OCI-LY7 (cell line): ENCODE measurements around the gene CINP.

Experiments used
- CTCF ChIP-seq: fragments of 200-600 bp; sonication (generic); conservative IDR thresholded peaks from 2 replicates; pipeline ENCODE4 v1.5.1; 2014; ENCODE audit warnings: mild to moderate bottlenecking, antibody characterized with exemption, low read length, moderate library complexity, mixed read lengths
- EZH2phosphoT487 ChIP-seq: fragments of 200-600 bp; sonication (generic); IDR thresholded peaks from 2 replicates; pipeline ENCODE4 v1.6.1; 2018; ENCODE audit warnings: low read depth, borderline replicate concordance, mild to moderate bottlenecking, mixed run types, antibody characterized with exemption, low read length, moderate library complexity, mixed read lengths

GRCh38 chr14:102403028-102403427, 40.3 kb upstream of the CINP start:
- TF ChIP-seq CTCF = no peak
- no peak for TF ChIP-seq EZH2phosphoT487
